LNCAP (cell line): ENCODE results near the gene EIF6.
A peak's percentile ranks its signal among the peaks of the same experiment; 100 is the strongest.

ENCODE experiments used
- CTCF ChIP-seq: fragments of 450-650 bp; IDR thresholded peaks from 2 replicates; pipeline ENCODE4 v1.5.1; 2017; ENCODE audit warnings: mild to moderate bottlenecking

Gene EIF6

GRCh38 chr20:35271073-35271882 lies 13.3 kb downstream of the EIF6 start:
- TF ChIP-seq CTCF, result no peak

- TF ChIP-seq CTCF, result no peak
Observed at GRCh38 chr20:35270021-35270902, 14.3 kb downstream of the EIF6 start.

GRCh38 chr20:35269055-35269781 lies 15.4 kb downstream of the EIF6 start:
- TF ChIP-seq CTCF, result peak; percentile 89

- TF ChIP-seq CTCF, result no peak
Observed at GRCh38 chr20:35267092-35267491, 17.5 kb downstream of the EIF6 start.

GRCh38 chr20:35264755-35265154 lies 19.8 kb downstream of the EIF6 start:
- TF ChIP-seq CTCF, result no peak

- TF ChIP-seq CTCF, result no peak
Observed at GRCh38 chr20:35263532-35264341, 20.8 kb downstream of the EIF6 start.
